CD4-positive, alpha-beta T cell treated with Interleukin-21 for 1 hour (primary cell): Measurements from ENCODE around the gene CROCC2.

Experiments
- DNase-seq: peaks from one replicate; pipeline ENCODE4 v3.0.0-alpha.2; 2020

Gene CROCC2

GRCh38 chr2:240906141-240906910, at the start of gene CROCC2:
CROCC2 (plus strand) TSS chr2:240906336; CDS start chr2:240906514, 178 bp downstream.
- no peak for DNase-seq

GRCh38 chr2:240857039-240858008, 48.8 kb upstream of the CROCC2 start:
- DNase-seq, result no peak

GRCh38 chr2:240858321-240858720, 47.8 kb upstream of the CROCC2 start:
- no peak for DNase-seq

GRCh38 chr2:240858871-240859270, 47.3 kb upstream of the CROCC2 start:
- DNase-seq, result no peak

GRCh38 chr2:240861547-240861946, 44.6 kb upstream of the CROCC2 start:
- DNase-seq, result no peak

GRCh38 chr2:240864475-240864874, 41.7 kb upstream of the CROCC2 start:
- DNase-seq, result no peak

- DNase-seq, result no peak
Measured at GRCh38 chr2:240865391-240865790, 40.7 kb upstream of the CROCC2 start.

GRCh38 chr2:240868286-240869108, 37.6 kb upstream of the CROCC2 start, which contains the start of gene AGXT:
AGXT (plus strand) TSS chr2:240868824; CDS start chr2:240868866, 42 bp downstream.
- no peak for DNase-seq

GRCh38 chr2:240869109-240869955, 36.8 kb upstream of the CROCC2 start:
- no peak for DNase-seq

- DNase-seq, result no peak
Measured at GRCh38 chr2:240869956-240870875, 35.9 kb upstream of the CROCC2 start.

- no peak for DNase-seq
Measured at GRCh38 chr2:240871071-240871958, 34.8 kb upstream of the CROCC2 start.

- no peak for DNase-seq
Measured at GRCh38 chr2:240872317-240873097, 33.6 kb upstream of the CROCC2 start.

GRCh38 chr2:240873098-240873788, 32.9 kb upstream of the CROCC2 start:
- DNase-seq, result no peak

- no peak for DNase-seq
Measured at GRCh38 chr2:240873805-240874714, 32.1 kb upstream of the CROCC2 start.

- DNase-seq, result no peak
Measured at GRCh38 chr2:240874715-240875227, 31.4 kb upstream of the CROCC2 start.

- no peak for DNase-seq
Measured at GRCh38 chr2:240875228-240876034, 30.7 kb upstream of the CROCC2 start.
